MCF 10A (cell line): ENCODE data around the gene MMD. TPM values are rescaled to one million over a fixed set of nuclear protein-coding genes. Genes with fewer than 3 reads are reported as not detected.

ENCODE experiments used
- BruUV-seq: library from RNA; stranded (reverse); fragments of 400-500 nt; replicated peaks from 2 replicates; lab custom pipeline; 2021; lab: Mats Ljungman, UMichigan
- CTCF ChIA-PET: fragments of 300-600 bp; sonication (Branson Sonifier 250); formaldehyde crosslinking; extraction: SDS; loops from one replicate; lab custom pipeline; 2021; ENCODE audit warnings: antibody characterized with exemption, inconsistent platforms; lab: Yijun Ruan, JAX
- POLR2A ChIA-PET: fragments of 300-600, 350-650 bp; sonication (Branson Sonifier 250); formaldehyde crosslinking; extraction: SDS; loops from one replicate; lab custom pipeline; 2020; ENCODE audit warnings: antibody characterized with exemption, inconsistent platforms; lab: Yijun Ruan, JAX
- DNase-seq: peaks from one replicate; pipeline ENCODE4 v3.0.0-alpha.2; 2018; ENCODE audit not compliant: unreplicated experiment
- H3K27ac Mint-ChIP-seq: one replicate; pipeline ENCODE4 v1.8.0; 2022; ENCODE audit warnings: mild to moderate bottlenecking, low read depth, mixed read lengths; ENCODE audit not compliant: unreplicated experiment
- H3K27me3 Mint-ChIP-seq: one replicate; pipeline ENCODE4 v1.8.0; 2022; ENCODE audit warnings: mixed read lengths; ENCODE audit not compliant: insufficient read depth, unreplicated experiment
- H3K36me3 Mint-ChIP-seq: one replicate; pipeline ENCODE4 v1.8.0; 2022; ENCODE audit warnings: mild to moderate bottlenecking, moderate library complexity, mixed read lengths; ENCODE audit not compliant: insufficient read depth, unreplicated experiment
- H3K4me1 Mint-ChIP-seq: one replicate; pipeline ENCODE4 v1.8.0; 2022; ENCODE audit warnings: mixed read lengths; ENCODE audit not compliant: insufficient read depth, unreplicated experiment
- H3K4me3 Mint-ChIP-seq: one replicate; pipeline ENCODE4 v1.8.0; 2022; ENCODE audit warnings: mild to moderate bottlenecking, moderate library complexity, mixed read lengths; ENCODE audit not compliant: unreplicated experiment
- H3K9me3 Mint-ChIP-seq: one replicate; pipeline ENCODE4 v1.8.0; 2022; ENCODE audit warnings: mixed read lengths; ENCODE audit not compliant: unreplicated experiment
- CTCF ChIP-seq: fragments of 200-600 bp; IDR thresholded peaks from one replicate; pipeline ENCODE4 v1.8.0; 2022; ENCODE audit warnings: antibody characterized with exemption, mild to moderate bottlenecking; ENCODE audit not compliant: unreplicated experiment
- intact Hi-C: fragments of 100-400 bp; cut with micrococcal nuclease; formaldehyde crosslinking; loops from 2 replicates; pipeline ENCODE4 v1.14.1; 2022
- total RNA-seq: library from RNA; stranded (reverse); gene quantifications from 2 replicates; pipeline ENCODE4 v1.2.3, GENCODE V29; 2022

The MMD gene
- total RNA-seq, 1 experiment from 2014 or later = 5.9 TPM

GRCh38 chr17:55413825-55414489 lies 7.7 kb downstream of the MMD start:
- POLR2A ChIA-PET = no interaction called here
- H3K36me3 Mint-ChIP-seq = no peaks in the 10 kb centered on the region
- no peak for TF ChIP-seq CTCF
- CTCF ChIA-PET = no interaction called here
- H3K4me1 Mint-ChIP-seq = peaks cover 12% of the 10 kb centered on the region
- no peak overlapping the region for H3K27ac Mint-ChIP-seq
- no peak for DNase-seq
- H3K9me3 Mint-ChIP-seq = peaks cover 6% of the 10 kb centered on the region
- intact Hi-C loops = no loop called here
- H3K27me3 Mint-ChIP-seq = no peaks in the 10 kb centered on the region
- no peak overlapping the region for H3K4me3 Mint-ChIP-seq
- no TSS peak for BruUV-seq

- no peak for TF ChIP-seq CTCF
- CTCF ChIA-PET = interaction anchor here (1.0 kb wide), 1 partner anchor 10 kb away, joined by 3 read pairs; no protein-coding TSS in a partner anchor
- no peaks in the 10 kb centered on the region for H3K9me3 Mint-ChIP-seq
- H3K4me1 Mint-ChIP-seq = peaks cover 6% of the 10 kb centered on the region
- H3K27me3 Mint-ChIP-seq = no peaks in the 10 kb centered on the region
- intact Hi-C loops = no loop called here
- peaks cover 5% of the 10 kb centered on the region for H3K36me3 Mint-ChIP-seq
- POLR2A ChIA-PET = interaction anchor here (0.6 to 2.8 kb wide), 5 partner anchors 10 to 225 kb away, joined by 3 to 10 read pairs (median 3); partner anchors contain the start of gene MMD
- no TSS peak for BruUV-seq
- H3K4me3 Mint-ChIP-seq = no peak overlapping the region
- H3K27ac Mint-ChIP-seq = peak overlapping the region; percentile 35
- DNase-seq = no peak
These were observed 10.2 kb downstream of the MMD start for GRCh38 chr17:55411463-55411855.

- Mint-ChIP-seq H3K4me3 (no peak overlapping the region), H3K27me3 (no peaks in the 10 kb centered on the region), H3K27ac (peak overlapping the region; percentile 35), H3K9me3 (no peaks in the 10 kb centered on the region), H3K36me3 (peaks cover 5% of the 10 kb centered on the region), H3K4me1 (peaks cover 6% of the 10 kb centered on the region)
- BruUV-seq = TSS peak; percentile 33
- no peak for TF ChIP-seq CTCF
- peak; percentile 73 for DNase-seq
- intact Hi-C loops = no loop called here
- ChIA-PET POLR2A (interaction anchor here (0.6 to 2.8 kb wide), 8 partner anchors 10 to 328 kb away, joined by 3 to 10 read pairs (median 3); partner anchors contain the start of gene MMD), CTCF (interaction anchor here (0.6 to 1.0 kb wide), 3 partner anchors 10 to 110 kb away, joined by 3 read pairs; no protein-coding TSS in a partner anchor)
These were observed 10.7 kb downstream of the MMD start for GRCh38 chr17:55410722-55411462.
